Smooth muscle cell of the brain vasculature (primary cell): ENCODE results near the gene PTPN9.
A peak's percentile ranks its signal among the peaks of the same experiment; 100 is the strongest.
"Not testable (repeated sequence)": the region's sequence is repeated elsewhere in the genome, so short reads cannot be mapped to it uniquely, and the experiment has no call there.

Experiments used
- DNase-seq: peaks from one replicate; pipeline ENCODE4 v3.0.0-alpha.2; 2012; ENCODE audit warnings: low read depth, low spot score

Gene PTPN9

DNA sequence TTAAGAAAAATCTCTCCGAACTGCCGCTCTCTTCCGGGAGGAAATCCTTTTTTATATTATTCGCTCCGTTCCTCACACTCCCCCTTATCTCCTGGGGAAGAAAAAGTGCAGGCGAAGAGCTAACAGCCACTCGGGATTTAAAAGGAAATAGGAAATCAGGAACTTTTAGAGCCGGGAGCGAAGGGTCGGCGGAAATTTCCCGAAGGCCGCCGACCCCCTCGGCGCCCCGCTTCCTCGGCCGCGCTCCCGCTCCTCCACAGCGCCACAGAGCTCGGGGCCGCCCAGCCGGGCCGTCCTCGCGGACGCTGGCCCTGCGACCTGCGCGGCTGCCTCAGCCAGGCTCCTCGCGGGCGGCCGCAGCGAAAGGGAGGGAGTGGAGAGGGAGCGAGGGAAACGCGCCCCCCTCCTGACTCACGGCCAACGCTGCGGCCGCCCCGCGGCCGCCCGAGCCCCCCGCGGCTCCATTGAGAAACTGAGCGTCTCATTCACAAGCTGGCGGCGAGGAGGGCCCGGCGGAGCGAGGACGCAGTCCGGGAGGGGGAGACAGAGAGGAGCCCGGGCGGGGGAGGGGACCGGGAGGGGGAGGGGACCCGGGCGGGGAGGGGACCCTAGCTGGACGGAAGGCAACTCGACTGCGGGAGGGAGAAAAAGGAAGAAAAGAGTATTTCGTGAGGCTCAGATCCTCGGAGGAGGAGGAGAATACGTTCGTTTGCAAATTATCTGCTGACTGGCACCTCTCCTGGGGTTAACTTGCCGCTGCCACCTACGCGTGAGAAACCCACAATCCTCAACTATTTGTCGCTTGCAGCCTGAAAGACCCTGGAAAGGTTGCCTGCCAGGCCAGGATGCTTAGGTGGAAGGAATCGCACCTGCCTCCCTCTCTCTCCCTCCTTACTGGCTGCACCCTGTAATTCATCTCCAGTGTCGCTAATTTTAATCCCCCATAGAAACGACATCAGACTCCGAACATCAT lies at the start of gene PTPN9:
PTPN9 (minus strand) TSS at position 368 of the 973 bp plus-strand sequence. CDS start 539 bp downstream, outside the sequence.
- peak; percentile 74 for DNase-seq

DNA sequence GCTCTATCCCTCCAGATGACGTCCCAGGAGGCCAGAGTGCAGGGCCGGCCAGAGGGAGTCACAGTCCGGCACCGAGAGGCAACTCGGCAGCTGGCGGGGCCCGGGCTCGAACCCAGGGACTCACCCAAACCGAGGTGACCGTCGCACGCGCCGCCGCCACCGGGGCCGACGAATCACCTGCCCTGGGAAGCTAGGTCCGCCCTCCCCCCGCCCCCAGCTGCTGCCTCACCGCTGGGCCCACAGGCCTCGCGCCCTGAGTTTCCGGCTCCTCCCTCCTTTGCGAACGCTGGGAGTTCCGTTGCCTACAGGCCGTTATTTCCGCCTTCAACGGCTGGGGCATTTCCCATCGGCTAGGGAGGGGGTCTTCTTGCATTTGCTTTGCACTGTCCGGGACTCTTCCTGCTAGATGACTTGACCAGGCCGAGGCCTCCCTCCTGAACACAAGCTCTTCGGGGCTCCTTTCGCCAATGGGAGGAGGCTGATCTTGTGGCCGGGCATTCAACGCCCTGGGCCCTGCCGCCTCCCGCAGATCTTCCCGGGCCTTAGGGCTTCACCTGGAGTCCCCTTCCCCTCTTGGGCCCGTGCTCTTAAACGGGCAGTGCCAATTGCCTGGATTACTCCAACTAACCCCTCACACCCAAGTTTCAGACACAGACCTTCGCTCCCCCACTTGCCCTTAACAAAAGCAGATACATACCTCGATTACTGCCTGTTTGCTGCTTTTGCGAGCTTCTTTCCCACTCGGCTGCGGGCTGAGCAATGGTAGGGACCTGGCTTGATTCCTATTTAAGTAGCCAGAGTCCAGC lies 46.6 kb upstream of the PTPN9 start, which contains the start of gene SNUPN:
SNUPN (minus strand) TSS at position 184 of the 806 bp plus-strand sequence. CDS start 4,674 bp downstream, outside the sequence.
- peak; percentile 72 for DNase-seq

DNA sequence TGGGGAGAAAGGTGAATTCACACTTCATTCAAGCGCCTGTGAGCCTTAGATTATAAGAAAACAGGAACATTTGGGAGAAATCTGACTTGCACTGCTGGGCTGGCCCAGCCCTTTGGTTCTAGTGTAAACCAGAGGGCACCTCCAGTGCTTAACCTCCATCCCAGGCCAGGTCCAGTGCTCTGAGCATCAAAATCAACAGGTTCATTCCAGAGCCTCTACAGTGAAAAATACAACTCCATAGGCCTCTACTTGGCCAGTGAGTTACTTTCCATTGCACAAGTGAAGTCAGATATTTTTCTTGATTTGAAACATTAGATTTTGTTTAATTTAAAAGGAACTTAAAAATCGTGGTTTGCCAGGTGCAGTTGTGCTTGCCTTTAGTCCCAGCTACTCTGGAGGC lies 43.4 kb upstream of the PTPN9 start:
- no peak for DNase-seq

DNA sequence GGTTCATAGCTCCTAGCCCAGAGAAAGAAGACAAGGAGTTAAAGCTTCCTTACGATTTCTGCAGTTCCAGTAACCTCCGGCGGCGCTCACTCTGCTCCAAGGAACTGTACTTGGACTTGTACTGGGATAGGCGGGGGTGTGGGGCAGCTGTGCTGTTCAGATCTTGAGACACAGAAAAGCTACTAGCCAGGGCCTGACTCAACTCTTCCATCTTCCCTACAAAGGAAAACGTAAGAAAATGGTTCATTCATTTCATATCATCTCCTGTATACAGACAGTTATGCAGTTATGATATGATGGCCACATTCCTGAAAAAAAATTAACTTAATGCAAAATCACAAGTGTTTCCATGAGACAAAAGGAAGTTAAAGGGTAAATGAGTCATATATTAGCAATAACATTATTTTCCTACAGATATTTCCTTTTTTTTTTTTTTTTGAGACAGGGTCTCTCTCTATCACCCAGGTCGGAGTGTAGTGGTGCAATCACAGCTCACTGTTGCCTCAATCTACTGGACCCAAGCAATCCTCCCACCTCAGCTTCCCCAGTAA lies 41.8 kb upstream of the PTPN9 start:
- no peak for DNase-seq

DNA sequence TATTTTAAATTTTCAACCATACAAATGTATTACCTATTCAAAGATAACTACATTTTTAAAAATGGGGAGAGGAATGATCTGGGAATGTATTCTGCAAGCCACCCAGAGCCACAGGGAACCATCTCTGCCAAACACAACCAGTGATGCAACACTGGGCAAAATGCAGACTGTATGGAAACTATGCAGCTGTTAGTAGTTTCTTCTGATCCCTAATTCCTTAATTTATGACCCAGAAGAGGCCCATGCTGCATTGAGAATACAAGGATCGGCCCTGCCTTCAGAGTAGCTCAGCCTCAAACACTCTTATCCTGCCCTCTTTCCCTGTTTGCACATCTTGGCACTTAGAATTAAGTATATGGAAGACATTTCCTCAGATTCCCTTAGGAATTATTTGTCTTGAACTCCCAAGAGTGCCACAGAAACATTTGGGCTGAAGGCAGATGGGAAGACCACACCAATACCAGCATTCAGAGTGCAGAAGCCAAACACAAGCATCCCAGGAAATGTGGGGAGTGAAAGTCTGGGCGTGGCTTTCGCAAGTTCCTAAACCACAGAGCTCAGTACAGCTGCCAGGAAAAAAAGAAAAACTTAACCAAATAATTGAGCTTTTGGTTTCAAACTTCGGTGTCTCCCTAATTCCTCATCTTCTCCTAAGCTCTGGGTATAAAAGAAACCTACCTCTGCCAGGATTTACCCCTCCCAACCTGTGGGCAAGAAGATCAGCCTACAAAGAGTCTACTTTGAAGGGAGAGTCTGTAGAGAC lies 41.1 kb upstream of the PTPN9 start:
- DNase-seq: no peak

DNA sequence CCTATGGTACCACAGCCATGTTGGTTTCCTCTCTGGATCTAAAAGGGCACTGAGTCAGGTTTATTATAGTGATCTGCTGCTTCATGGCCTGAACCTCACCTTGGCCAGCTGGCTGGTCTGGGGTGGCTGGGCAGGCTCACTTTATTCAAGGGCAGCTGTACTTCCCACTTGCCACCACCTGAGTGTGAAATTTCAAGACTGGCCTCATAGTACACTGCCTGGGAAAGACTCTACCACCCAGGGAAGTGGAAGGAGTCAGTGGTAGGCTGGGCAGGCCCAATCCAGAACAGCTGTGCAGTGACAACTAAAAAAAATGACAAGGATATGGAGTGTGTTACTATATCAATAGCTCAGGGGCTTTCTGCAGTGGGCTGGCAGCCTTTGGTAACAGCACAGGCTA lies 37.7 kb upstream of the PTPN9 start:
- DNase-seq: no peak

DNA sequence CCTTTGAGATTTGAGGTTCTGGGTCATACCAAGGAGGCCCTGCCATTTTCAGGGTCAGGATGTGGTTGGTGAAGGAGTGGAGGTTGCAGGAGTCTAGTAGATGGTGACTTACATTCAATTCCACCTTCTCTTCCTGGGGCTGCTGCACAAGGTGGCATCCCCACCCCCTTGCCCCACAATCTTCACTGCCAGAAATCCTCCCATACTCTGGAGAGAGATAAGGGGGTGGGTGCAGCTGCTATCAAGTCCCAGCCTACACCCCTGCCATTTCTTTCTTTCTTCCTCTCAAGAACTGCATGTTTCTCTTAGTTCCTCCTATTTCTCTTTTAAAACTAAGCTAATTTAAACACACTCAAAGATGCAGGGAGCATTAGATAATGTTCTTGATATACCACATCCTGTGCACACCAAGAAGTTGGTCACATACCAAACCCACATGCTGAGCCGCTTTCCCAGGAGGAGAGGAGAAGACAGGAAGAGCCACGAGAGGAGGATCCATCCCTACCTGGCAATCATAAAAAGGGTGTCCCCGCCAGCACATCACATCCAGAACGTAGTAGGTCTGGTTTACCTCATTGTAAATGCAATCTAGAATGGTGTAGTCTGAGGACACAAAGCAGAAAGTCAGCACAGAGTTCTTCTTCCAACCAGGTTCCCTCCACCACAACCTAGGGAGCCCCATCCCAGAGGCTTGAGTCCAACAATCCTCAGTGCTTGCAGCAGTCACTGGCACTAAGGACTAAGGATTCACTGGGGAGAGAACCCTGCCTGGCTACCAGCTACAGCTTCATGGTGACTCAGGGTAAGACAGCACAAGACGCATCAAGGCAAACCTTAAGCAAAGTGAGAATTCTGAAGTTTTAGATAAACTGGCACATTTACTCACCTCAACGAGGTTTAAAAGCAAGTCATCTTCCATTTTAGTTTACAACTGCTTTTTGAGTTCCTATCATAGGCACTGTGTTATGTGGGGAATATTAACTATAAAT lies 27.9 kb upstream of the PTPN9 start:
- DNase-seq: no peak

DNA sequence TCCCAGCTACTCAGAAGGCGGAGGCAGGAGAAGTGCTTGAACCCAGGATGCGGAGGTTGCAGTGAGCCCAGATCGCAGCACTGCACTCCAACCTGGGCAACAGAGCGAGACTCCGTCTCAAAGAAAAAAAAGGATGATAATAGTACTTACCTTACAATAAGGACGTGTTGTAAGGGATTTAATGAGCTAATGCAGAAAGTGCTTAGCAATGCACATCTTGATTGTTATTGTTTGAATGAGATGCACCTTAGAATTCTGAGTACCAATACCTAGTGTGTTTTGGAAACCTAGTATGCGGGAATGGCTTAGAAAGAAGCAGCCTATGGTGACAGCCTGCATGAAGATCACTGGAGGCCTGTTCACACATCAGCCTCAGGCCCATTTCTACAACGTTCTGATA lies 26.9 kb upstream of the PTPN9 start:
- DNase-seq: no peak

DNA sequence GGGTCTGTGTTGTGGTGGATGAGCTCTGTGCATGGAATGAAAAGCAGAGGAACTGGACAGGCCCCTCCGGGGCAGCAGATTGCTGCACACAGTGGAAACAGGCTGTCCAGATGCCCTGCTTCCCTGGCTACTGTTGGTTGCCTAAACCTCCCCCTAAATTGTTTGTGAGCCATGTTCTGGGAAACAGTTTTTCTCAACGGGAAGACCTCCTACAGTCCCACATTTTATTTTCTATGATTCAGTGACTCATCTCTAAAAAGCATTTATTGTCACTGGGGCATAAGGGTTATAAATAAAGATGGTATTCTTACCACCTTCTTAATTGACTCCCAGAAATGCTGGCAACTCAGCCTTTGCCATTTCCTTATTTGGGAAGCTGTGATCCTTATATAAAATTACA lies 20.3 kb upstream of the PTPN9 start:
- no peak for DNase-seq

DNA sequence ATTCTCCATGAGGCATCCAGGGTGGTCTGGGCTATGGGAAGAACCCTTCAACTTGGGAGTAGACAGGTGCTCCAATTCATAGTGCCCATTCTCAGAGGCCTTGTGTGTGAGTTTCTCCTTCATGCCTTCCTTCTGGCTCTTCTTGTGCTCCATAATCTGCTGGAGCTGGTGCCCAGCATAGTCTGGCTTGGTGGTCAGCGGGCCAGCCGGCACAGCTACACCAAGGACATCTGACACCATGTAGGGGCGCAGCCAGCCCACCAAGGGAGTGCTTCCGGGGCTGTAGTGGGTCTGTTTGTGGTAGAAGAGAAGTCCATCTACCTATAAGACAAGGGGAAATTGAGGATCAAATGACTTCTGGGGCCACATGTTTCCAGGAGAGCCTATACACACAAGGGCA lies 19.2 kb upstream of the PTPN9 start:
- no peak for DNase-seq

DNA sequence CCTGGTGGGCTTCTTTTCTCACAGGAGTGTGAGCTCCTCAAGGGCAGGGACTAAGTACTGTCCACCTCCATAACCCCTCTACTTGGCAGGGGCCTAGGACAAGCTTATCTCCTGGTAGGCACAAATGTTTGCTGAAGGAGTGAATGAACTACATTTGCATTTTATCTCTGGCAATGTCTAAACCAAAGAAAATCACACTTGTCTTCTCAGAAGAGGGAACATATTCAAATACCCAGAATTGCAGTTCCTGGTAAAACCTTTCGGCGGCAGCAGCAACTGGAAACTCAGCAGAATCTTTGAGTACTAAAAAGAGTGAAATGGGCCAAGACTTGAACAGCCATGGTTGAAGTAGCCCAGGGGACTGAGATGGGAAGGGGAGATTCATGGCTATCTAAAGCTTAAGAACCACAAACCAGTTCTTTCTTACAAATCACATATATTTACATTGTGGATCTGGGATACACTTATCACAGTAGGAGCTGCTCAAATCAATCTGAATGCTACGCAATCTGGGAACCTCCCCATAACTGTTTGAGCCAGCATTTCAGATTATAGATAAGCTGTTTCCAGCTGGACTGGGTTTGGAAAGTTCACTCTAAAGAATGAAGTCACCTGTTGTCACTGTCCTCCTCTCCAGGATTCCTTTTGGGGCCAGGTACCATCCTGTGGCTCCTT lies 18.7 kb upstream of the PTPN9 start:
- DNase-seq: no peak

DNA sequence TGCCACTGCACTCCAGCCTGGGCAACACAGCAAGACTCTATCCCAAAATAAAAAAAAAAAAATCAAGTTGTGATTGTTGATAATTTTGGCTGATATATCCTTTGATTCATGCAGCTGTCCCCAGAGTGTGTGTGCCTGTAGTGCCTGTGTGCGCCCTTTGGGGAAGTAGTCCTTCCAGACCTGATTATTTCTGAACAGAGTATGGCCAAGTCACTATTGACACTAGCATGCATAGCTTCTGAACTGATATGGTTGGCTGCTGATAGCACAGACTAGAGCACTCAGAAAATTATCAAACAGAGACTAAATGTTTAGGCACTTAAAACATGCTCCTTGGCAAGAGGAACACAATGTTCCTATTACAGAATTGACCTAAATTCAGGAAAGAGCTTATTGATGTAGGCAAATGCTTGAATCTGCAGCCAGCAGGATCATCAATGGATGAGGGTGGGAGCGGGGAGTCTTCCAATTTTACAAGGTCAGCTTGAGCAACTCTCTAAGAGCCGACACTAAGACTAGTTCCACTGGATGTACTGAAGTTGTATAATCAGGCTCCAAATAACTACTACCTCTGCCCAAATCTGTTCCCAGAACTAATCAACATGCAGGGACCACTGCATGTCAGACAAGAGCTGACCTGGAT lies 17.7 kb upstream of the PTPN9 start:
- no peak for DNase-seq

DNA sequence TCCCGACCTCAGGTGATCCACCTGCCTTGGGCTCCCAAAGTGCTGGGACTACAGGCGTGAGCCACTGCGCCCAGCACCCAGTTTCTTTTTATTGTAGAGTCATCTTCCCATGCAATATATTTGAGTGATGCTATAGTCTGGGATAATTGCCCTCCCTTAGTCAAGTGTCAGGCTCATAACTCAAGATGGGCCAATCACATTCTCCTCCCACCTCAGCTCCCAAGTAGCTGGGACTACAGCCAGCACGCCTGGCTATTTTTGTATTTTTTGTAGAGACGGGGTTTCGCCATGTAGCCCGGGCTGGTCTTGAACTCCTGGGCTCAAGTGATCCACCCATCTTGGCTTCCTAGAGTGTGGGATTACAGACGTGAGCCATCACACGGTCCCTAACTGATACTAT lies 15.2 kb upstream of the PTPN9 start:
- no peak for DNase-seq

DNA sequence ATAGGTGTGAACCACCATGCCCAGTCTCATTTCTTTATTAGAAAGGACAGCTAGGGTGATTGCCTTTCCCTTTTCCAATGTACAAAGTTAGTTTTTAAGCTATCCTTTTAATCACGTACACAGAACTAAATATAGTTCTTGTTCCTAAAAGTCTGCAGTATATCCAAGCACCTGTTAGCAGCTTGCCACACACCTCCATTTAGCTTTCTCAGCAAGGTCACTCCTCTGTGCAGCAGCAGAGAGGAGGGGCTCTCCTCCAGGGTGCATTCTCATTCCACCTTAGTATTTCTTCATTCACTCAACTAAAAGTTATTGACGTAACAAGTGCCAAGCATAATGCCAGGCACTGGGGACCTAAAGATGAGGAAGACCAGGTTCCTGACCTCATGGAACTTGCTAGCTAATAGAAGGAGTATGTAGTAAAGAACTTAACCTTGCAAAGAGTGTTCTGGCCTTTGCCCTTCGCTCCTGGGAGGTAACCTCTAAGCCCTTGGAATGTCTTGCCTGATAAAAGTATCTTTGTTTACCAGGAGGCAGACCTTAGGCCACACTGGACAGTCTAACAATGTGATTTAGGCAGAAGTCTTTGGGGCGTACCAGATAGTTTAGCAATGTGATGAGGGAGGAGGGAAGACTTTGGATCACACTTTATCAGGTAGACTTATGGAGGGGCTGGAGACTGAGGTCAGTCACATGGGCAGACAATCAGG lies 12.7 kb upstream of the PTPN9 start:
- DNase-seq: no peak

DNA sequence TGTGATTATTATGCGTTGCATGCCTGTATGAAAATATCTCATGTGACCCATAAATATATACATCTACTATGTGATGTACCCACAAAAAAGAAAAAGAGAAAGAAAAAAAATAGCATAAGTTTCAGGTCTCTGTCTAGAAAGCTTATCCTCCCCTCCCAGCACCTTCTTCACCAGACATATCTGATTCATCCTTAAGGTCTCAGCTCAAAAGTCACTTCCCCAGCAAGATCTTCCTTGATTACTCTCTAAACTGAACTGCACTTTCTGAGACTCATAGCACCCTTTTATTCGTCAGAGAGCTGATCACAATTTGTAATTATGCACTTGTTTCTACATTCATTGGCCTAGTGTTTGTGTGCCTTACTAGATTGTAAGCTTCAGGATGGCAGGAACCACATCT lies 11.1 kb upstream of the PTPN9 start:
- DNase-seq: no peak

DNA sequence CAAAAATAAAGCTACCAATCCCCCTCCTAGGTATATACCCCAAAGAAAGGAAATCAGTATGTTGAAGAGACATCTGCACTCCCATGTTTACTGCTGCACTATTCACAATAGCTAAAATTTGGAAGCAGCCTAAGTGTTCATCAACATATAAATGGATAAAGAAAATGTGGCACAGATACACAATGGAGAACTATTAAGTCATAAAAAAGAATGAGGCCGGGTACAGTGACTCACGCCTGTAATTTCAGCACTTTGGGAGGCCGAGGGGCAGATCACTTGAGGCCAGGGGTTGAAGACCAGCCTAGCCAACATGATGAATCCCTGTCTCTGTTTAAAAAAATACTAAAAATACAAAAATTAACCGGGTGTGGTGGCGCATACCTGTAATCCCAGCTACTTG lies 10.0 kb upstream of the PTPN9 start:
- no peak for DNase-seq

DNA sequence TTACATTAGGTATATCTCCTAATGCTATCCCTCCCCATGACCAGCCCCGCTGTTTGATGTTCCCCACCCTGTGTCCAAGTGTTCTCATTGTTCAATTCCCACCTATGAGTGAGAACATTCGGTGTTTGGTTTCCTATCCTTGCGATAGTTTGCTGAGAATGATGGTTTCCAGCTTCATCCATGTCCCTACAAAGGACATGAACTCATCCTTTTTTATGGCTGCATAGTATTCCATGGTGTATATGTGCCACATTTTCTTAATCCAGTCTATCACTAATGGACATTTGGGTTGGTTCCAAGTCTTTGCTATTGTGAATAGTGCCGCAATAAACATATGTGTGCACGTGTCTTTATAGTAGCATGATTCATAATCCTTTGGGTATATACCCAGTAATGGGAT lies 7.3 kb upstream of the PTPN9 start:
- DNase-seq: not testable (repeated sequence)

DNA sequence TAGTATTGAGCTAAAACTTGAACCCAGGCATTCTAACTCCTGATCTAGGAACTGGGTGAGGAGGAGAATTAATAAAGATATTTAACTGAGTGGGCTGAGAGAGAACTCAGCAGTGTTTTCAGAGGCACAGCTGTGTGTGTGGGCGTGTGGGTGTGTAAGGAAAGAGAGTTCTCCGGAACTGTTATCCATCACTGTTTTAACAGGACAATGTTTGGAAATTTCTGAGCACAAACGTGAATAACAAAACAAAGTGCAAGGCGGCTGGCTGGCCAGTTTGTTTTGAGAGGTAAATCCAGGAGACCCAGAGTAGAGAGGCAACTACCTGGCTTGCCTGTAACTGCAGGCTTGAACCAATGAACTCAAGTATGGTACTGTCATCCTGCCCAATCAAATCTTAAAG lies 5.0 kb upstream of the PTPN9 start:
- DNase-seq: no peak

DNA sequence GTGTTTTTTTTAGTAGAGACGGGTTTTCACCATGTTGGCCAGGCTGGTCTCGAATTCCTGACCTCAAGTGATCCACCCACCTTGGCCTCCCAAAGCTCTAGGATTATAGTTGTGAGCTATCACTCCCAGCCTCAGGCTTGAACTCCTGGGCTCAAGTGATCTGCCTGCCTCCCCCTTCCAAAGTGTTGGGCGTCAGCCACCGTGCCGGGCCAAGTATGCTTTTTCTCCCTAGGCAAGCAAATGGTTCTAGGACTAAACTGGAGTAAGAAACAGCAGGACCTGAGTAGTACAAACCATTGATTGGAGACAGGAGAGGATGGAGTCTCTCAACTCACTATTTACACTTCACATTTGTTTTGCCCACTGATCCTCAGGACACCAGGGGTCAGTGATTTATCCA lies 4.6 kb upstream of the PTPN9 start:
- DNase-seq: no peak
